ENCODE measurements around the gene MMP12.

DNA sequence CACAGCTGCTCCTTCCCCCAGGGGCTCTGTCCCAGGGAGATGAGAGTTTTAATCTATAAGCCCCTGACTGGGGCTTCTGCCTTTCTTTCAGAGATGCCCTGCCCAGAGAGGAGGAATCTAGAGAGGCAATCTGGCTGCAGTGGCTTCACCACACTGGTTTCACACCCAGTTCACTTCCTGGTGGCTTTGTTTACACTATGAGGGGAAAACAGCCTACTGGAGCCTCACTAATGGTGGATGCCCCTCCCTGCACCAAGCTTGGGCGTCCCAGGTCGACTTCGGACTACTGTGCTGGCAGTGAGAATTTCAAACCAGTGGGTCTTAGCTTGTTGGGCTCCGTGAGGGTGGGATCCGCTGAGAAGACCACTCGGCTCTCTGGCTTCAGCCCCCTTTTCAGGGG is 55.3 kb downstream of the MMP12 start:
- TF ChIP-seq, protein P1, sequence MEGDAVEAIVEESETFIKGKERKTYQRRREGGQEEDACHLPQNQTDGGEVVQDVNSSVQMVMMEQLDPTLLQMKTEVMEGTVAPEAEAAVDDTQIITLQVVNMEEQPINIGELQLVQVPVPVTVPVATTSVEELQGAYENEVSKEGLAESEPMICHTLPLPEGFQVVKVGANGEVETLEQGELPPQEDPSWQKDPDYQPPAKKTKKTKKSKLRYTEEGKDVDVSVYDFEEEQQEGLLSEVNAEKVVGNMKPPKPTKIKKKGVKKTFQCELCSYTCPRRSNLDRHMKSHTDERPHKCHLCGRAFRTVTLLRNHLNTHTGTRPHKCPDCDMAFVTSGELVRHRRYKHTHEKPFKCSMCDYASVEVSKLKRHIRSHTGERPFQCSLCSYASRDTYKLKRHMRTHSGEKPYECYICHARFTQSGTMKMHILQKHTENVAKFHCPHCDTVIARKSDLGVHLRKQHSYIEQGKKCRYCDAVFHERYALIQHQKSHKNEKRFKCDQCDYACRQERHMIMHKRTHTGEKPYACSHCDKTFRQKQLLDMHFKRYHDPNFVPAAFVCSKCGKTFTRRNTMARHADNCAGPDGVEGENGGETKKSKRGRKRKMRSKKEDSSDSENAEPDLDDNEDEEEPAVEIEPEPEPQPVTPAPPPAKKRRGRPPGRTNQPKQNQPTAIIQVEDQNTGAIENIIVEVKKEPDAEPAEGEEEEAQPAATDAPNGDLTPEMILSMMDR (IDR thresholded peaks at IDR 0.05; ENCODE audit: low read depth, low read length, poor library complexity, severe bottlenecking) = no peak
- no peak for TF ChIP-seq EZH2phosphoT487 (IDR thresholded peaks at IDR 0.05; ENCODE audit: borderline replicate concordance, low read length)

Measured in DOHH2 (cell line).